GM12878 (cell line): ENCODE data around the gene MS4A1. TPM values are rescaled to one million over a fixed set of nuclear protein-coding genes. Genes with fewer than 3 reads are reported as not detected.
A peak's percentile ranks its signal among the peaks of the same experiment; 100 is the strongest.

ENCODE experiments used
- ATAC-seq: fragments of 200-7000 bp; cut with Tn5 transposase; 3 replicates; pipeline ENCODE4 v1.9.1; 2020; ENCODE audit warnings: mild to moderate bottlenecking, moderate library complexity
- BruUV-seq: library from RNA; stranded (reverse); fragments of 400-500 nt; replicated peaks from 2 replicates; lab custom pipeline; 2021; lab: Mats Ljungman, UMichigan
- CTCF ChIA-PET: fragments of 300-600 bp; sonication (Branson Sonifier 250); formaldehyde crosslinking; extraction: SDS; loops from one replicate; lab custom pipeline; 2021; ENCODE audit warnings: inconsistent platforms; lab: Yijun Ruan, JAX
- POLR2A ChIA-PET: fragments of 350-600 bp; formaldehyde crosslinking; extraction: SDS; loops from one replicate; lab custom pipeline; 2021; ENCODE audit warnings: inconsistent platforms; lab: Charles Lee
- RAD21 ChIA-PET: fragments of 300-600 bp; sonication (Branson Sonifier 250); formaldehyde crosslinking; loops from one replicate; lab custom pipeline; 2023; ENCODE audit warnings: antibody characterized with exemption; ENCODE audit not compliant: unreplicated experiment; lab: Charles Lee
- SMC1A ChIA-PET: fragments of 300-600 bp; sonication (Branson Sonifier 250); formaldehyde crosslinking; loops from one replicate; lab custom pipeline; 2023; ENCODE audit not compliant: unreplicated experiment, uncharacterized antibody; lab: Charles Lee
- DNase-seq: peaks from one replicate; pipeline ENCODE4 v3.0.0-alpha.2; 2011; ENCODE audit warnings: low read depth, low spot score
- FAIRE-seq: peaks from 3 replicates; lab custom pipeline; 2011; peaks lifted over from hg19 to GRCh38; lab: Jason Lieb, UNC
- H2AFZ ChIP-seq: 2 replicates; pipeline ENCODE4 v1.6.0; 2011; ENCODE audit warnings: low read depth, low read length, control low read depth; ENCODE audit not compliant: control insufficient read depth
- H3K27ac ChIP-seq: 2 replicates; pipeline ENCODE4 v1.5.1; 2011; ENCODE audit warnings: control low read depth; ENCODE audit not compliant: control insufficient read depth, insufficient read depth
- H3K27me3 ChIP-seq, 2 experiments: replicated peaks in 1 of 2; 2 replicates each; pipeline versions ENCODE4 v1.6.0 to v1.6.1; 2011; ENCODE audit warnings: low read length in 1 of 2; ENCODE audit not compliant: control insufficient read depth in 2 of 2, insufficient read depth in 2 of 2
- H3K36me3 ChIP-seq, 2 experiments: 2 replicates each; pipeline ENCODE4 v1.5.1; 2011; ENCODE audit warnings: low read length in 1 of 2; ENCODE audit not compliant: control insufficient read depth in 2 of 2, insufficient read depth in 2 of 2
- H3K4me1 ChIP-seq: 2 replicates; pipeline ENCODE4 v1.6.1; 2011; ENCODE audit warnings: mild to moderate bottlenecking, low read length, moderate library complexity, mixed read lengths; ENCODE audit not compliant: control insufficient read depth, insufficient read depth
- H3K4me2 ChIP-seq: 2 replicates; pipeline ENCODE4 v1.6.0; 2011; ENCODE audit warnings: control low read depth; ENCODE audit not compliant: control insufficient read depth, insufficient read depth
- H3K4me3 ChIP-seq: fragments of 200-600 bp; sonication (generic); 2 replicates; pipeline ENCODE4 v1.5.1; 2016
- H3K79me2 ChIP-seq: 2 replicates; pipeline ENCODE4 v1.6.0; 2011; ENCODE audit warnings: low read length; ENCODE audit not compliant: control insufficient read depth, insufficient read depth
- H3K9ac ChIP-seq: 2 replicates; pipeline ENCODE4 v1.8.0; 2011; ENCODE audit warnings: low read length, control low read depth, mixed read lengths; ENCODE audit not compliant: control insufficient read depth, insufficient read depth
- H3K9me3 ChIP-seq: replicated peaks from 3 replicates; pipeline ENCODE4 v1.5.1; 2011; ENCODE audit warnings: mild to moderate bottlenecking, low read length; ENCODE audit not compliant: control insufficient read depth, insufficient read depth
- H4K20me1 ChIP-seq: 2 replicates; pipeline ENCODE4 v1.6.0; 2011; ENCODE audit not compliant: control insufficient read depth, insufficient read depth
- GABPA ChIP-seq: IDR thresholded peaks from 2 replicates; pipeline ENCODE4 v1.6.1; 2014; ENCODE audit warnings: antibody characterized with exemption, low read depth, mild to moderate bottlenecking, inconsistent platforms
- SIN3A ChIP-seq: IDR thresholded peaks from 2 replicates; pipeline ENCODE4 v1.6.1; 2012; ENCODE audit warnings: low read depth, low read length, improper control_type of control experiment
- SPI1 ChIP-seq: IDR thresholded peaks from 2 replicates; pipeline ENCODE4 v1.6.1; 2011; ENCODE audit warnings: low read depth, mild to moderate bottlenecking, low read length, moderate library complexity, borderline replicate concordance; ENCODE audit not compliant: insufficient read depth
- ZBTB40 ChIP-seq: fragments of 450-650 bp; IDR thresholded peaks from 2 replicates; pipeline ENCODE4 v1.6.1; 2016; ENCODE audit warnings: mild to moderate bottlenecking, moderate library complexity, borderline replicate concordance
- WGBS: methylation state at CpG from one replicate; pipeline ENCODE4 v1.1.6; 2016; ENCODE audit warnings: low lambda C conversion rate; ENCODE audit not compliant: insufficient replicate concordance, insufficient coverage; ENCODE audit errors: missing lambda C conversion rate; 5-methylcytosine and 5-hydroxymethylcytosine counted together
- in situ Hi-C: fragments of 300-500 bp; cut with MboI; formaldehyde crosslinking; loops from 9 replicates; pipeline ENCODE4 v1.14.3; 2018; ENCODE audit warnings: mixed read lengths
- intact Hi-C: fragments of 100-400 bp; cut with micrococcal nuclease; formaldehyde crosslinking; loops from one replicate; pipeline ENCODE4 v1.14.2; 2022; ENCODE audit not compliant: unreplicated experiment
- polyA plus RNA-seq, 11 experiments: library from polyadenylated mRNA; depleted of rRNA in 4 of 11; unstranded in 6 of 11; stranded (reverse) in 5 of 11; fragments of >200 nt; fragmentation: Nextera tagmentation in 4 of 11; fragmentation: Illumina TruSeq in 1 of 11; extraction: Ambion mirVana in 4 of 11; extraction: Trizol in 1 of 11; gene quantifications; 1 replicate in 1 of 11; 2 replicates in 10 of 11; pipeline versions ENCODE4 v1.2.1 to v1.2.3, GENCODE V29; 2011 to 2016; ENCODE audit warnings: inconsistent platforms in 2 of 11, missing spikeins in 2 of 11, low read depth in 1 of 11
- total RNA-seq, 4 experiments: library from RNA; depleted of rRNA in 3 of 4; stranded (reverse); fragments of >200 nt in 3 of 4; fragmentation: Illumina TruSeq in 1 of 4; extraction: Trizol in 1 of 4; gene quantifications; 2 replicates each; pipeline versions ENCODE4 v1.2.1 to v1.2.3, GENCODE V29; 2013 to 2021

Gene MS4A1
- total and polyA plus RNA-seq, 10 of the 15 experiments (the other 5 are each of a cell fraction or from before 2014, with no cell fraction given): 329 to 2,106 (median 687) TPM

GRCh38 chr11:60482361-60482760, 26.7 kb downstream of the MS4A1 start:
- CTCF ChIA-PET: interaction anchor here (0.9 to 4.4 kb wide), 8 partner anchors 20 to 231 kb away, joined by 3 to 146 read pairs (median 4); partner anchors contain the start of gene MS4A1
- H3K79me2 ChIP-seq: no peaks in the 10 kb centered on the region
- peak overlapping the region; percentile 85 for H2AFZ ChIP-seq
- DNase-seq: no peak
- intact Hi-C loops (loop anchor here (1.0 kb wide), 1 partner anchor 119 kb away; no protein-coding TSS in a partner anchor), in situ Hi-C loops (loop anchor here (5.0 kb wide), 2 partner anchors 115 to 210 kb away; no protein-coding TSS in a partner anchor)
- RAD21 ChIA-PET: interaction anchor here (3.1 to 4.4 kb wide), 2 partner anchors 26 to 118 kb away, joined by 18 to 97 read pairs; partner anchors contain the start of gene MS4A1
- H3K4me3 ChIP-seq: no peak overlapping the region
- H3K27ac ChIP-seq: no peak overlapping the region
- H3K9me3 ChIP-seq: peaks cover 4% of the 10 kb centered on the region
- BruUV-seq: no TSS peak
- H3K36me3 ChIP-seq: no peaks in the 10 kb centered on the region
- no peak overlapping the region for H3K9ac ChIP-seq
- 28% methylated on average over 2 of the region's 2 CpGs for WGBS
- ATAC-seq: peak; percentile 49
- no peaks in the 10 kb centered on the region for H4K20me1 ChIP-seq
- no peak overlapping the region for H3K4me2 ChIP-seq
- SMC1A ChIA-PET: interaction anchor here (0.7 to 4.4 kb wide), 8 partner anchors 10 to 217 kb away, joined by 3 to 123 read pairs (median 14); partner anchors contain the start of gene MS4A1
- TF ChIP-seq SPI1: peak; percentile 81
- peak; percentile 48; the same call in 1 of the 2 replicates for TF ChIP-seq ZBTB40
- TF ChIP-seq GABPA: peak; percentile 77
- TF ChIP-seq SIN3A: no peak
- peak; percentile 49 for FAIRE-seq
- peaks cover 14% of the 10 kb centered on the region for H3K4me1 ChIP-seq
- POLR2A ChIA-PET: interaction anchor here (0.9 kb wide), 1 partner anchor 26 kb away, joined by 3 read pairs; no protein-coding TSS in a partner anchor
- H3K27me3 ChIP-seq: no peaks in the 10 kb centered on the region
